Jurkat, Clone E6-1 (cell line): ENCODE data around the gene GPATCH2L.

Source experiments
- DNase-seq: peaks from one replicate; pipeline ENCODE4 v3.0.0-alpha.2; 2011; ENCODE audit warnings: low read depth, low spot score
- H3K4me3 ChIP-seq: 2 replicates; pipeline ENCODE4 v1.5.1; 2011; ENCODE audit warnings: mild to moderate bottlenecking, low read length, control low read depth, moderate library complexity

The GPATCH2L gene

GRCh38 chr14:76191297-76191696 is 39.6 kb downstream of the GPATCH2L start:
- H3K4me3 ChIP-seq = no peak overlapping the region
- no peak for DNase-seq

GRCh38 chr14:76193696-76194095 is 42.0 kb downstream of the GPATCH2L start:
- no peak overlapping the region for H3K4me3 ChIP-seq
- no peak for DNase-seq

- no peak overlapping the region for H3K4me3 ChIP-seq
- no peak for DNase-seq
Measured at GRCh38 chr14:76194327-76194726, 42.6 kb downstream of the GPATCH2L start.

- no peak for DNase-seq
- H3K4me3 ChIP-seq = no peak overlapping the region
Measured at GRCh38 chr14:76195003-76195402, 43.3 kb downstream of the GPATCH2L start.

- H3K4me3 ChIP-seq = no peak overlapping the region
- DNase-seq = no peak
Measured at GRCh38 chr14:76196980-76197695, 45.4 kb downstream of the GPATCH2L start.

GRCh38 chr14:76201162-76201561 is 49.4 kb downstream of the GPATCH2L start:
- DNase-seq = no peak
- H3K4me3 ChIP-seq = no peak overlapping the region

- no peak overlapping the region for H3K4me3 ChIP-seq
- DNase-seq = no peak
Measured at GRCh38 chr14:76203086-76204001, 51.6 kb downstream of the GPATCH2L start.

- H3K4me3 ChIP-seq = no peak overlapping the region
- DNase-seq = no peak
Measured at GRCh38 chr14:76204461-76205230, 52.9 kb downstream of the GPATCH2L start.

- H3K4me3 ChIP-seq = no peak overlapping the region
- no peak for DNase-seq
Measured at GRCh38 chr14:76205708-76206107, 54.0 kb downstream of the GPATCH2L start.

GRCh38 chr14:76208340-76208739 is 56.6 kb downstream of the GPATCH2L start:
- DNase-seq = no peak
- no peak overlapping the region for H3K4me3 ChIP-seq

- H3K4me3 ChIP-seq = no peak overlapping the region
- no peak for DNase-seq
Measured at GRCh38 chr14:76212242-76212641, 60.5 kb downstream of the GPATCH2L start.

GRCh38 chr14:76217179-76217578 is 65.5 kb downstream of the GPATCH2L start:
- no peak overlapping the region for H3K4me3 ChIP-seq
- DNase-seq = no peak

- DNase-seq = no peak
- no peak overlapping the region for H3K4me3 ChIP-seq
Measured at GRCh38 chr14:76218662-76219061, 66.9 kb downstream of the GPATCH2L start.

- no peak for DNase-seq
Measured at GRCh38 chr14:76219873-76220272, 68.2 kb downstream of the GPATCH2L start.

GRCh38 chr14:76227450-76228050 is 75.8 kb downstream of the GPATCH2L start:
- no peak for DNase-seq
- no peak overlapping the region for H3K4me3 ChIP-seq

More at GRCh38 chr14:76219873-76220272, 68.2 kb downstream of the GPATCH2L start:
- no peak overlapping the region for H3K4me3 ChIP-seq

- DNase-seq = no peak
- no peak overlapping the region for H3K4me3 ChIP-seq
Measured at GRCh38 chr14:76228138-76228537, 76.4 kb downstream of the GPATCH2L start.

- H3K4me3 ChIP-seq = no peak overlapping the region
- DNase-seq = no peak
Measured at GRCh38 chr14:76232800-76233199, 81.1 kb downstream of the GPATCH2L start.

GRCh38 chr14:76235628-76236027 is 83.9 kb downstream of the GPATCH2L start:
- no peak overlapping the region for H3K4me3 ChIP-seq
- DNase-seq = no peak
